GM12878 (cell line): ENCODE results near the gene NMB.
"Not testable (repeated sequence)": the region's sequence is repeated elsewhere in the genome, so short reads cannot be mapped to it uniquely, and the experiment has no call there.

Experiments
- BCL11A ChIP-seq: IDR thresholded peaks from 2 replicates; pipeline ENCODE4 v1.6.1; 2011; ENCODE audit warnings: low read depth, low read length
- EZH2 ChIP-seq: IDR thresholded peaks from 2 replicates; pipeline ENCODE4 v1.6.1; 2012; ENCODE audit warnings: low read depth, mild to moderate bottlenecking, control low read depth, inconsistent platforms, low read length, borderline replicate concordance; ENCODE audit not compliant: control insufficient read depth
- RAD21 ChIP-seq: IDR thresholded peaks from 2 replicates; pipeline ENCODE4 v1.6.1; 2011; ENCODE audit warnings: mild to moderate bottlenecking, low read depth, low read length, moderate library complexity; ENCODE audit not compliant: insufficient read depth
- TF ChIP-seq, protein P1 (sequence below), 3 experiments: IDR thresholded peaks in 2 of 3; conservative IDR thresholded peaks in 1 of 3; 2 replicates each; pipeline ENCODE4 v1.5.1; 2011; ENCODE audit warnings: low read depth in 3 of 3, low read length in 3 of 3, mild to moderate bottlenecking in 3 of 3, control low read depth in 2 of 3, moderate library complexity in 2 of 3, inconsistent platforms in 1 of 3, mixed read lengths in 1 of 3; ENCODE audit not compliant: control insufficient read depth in 2 of 3, insufficient read depth in 1 of 3; ENCODE audit errors: extremely low read depth in 1 of 3

DNA sequence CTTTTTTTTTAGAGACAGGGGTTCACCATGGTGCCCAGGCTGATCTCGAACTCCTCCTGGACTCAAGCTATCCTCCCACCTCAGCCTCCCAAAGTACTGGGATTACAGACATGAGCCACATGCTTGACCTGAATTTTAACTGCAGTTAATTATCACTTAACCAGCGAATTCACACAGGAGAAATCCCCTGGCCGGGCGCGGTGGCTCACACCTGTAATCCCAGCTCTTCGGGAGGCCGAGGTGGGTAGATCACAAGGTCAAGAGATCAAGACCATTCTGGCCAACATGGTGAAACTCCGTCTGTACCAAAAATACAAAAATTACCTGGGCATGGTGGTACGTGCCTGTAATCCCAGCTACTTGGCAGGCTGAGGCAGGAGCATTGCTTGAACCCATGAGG, 16.1 kb downstream of the NMB start:
- TF ChIP-seq EZH2, BCL11A, RAD21: not testable (repeated sequence)
- TF ChIP-seq, protein P1, sequence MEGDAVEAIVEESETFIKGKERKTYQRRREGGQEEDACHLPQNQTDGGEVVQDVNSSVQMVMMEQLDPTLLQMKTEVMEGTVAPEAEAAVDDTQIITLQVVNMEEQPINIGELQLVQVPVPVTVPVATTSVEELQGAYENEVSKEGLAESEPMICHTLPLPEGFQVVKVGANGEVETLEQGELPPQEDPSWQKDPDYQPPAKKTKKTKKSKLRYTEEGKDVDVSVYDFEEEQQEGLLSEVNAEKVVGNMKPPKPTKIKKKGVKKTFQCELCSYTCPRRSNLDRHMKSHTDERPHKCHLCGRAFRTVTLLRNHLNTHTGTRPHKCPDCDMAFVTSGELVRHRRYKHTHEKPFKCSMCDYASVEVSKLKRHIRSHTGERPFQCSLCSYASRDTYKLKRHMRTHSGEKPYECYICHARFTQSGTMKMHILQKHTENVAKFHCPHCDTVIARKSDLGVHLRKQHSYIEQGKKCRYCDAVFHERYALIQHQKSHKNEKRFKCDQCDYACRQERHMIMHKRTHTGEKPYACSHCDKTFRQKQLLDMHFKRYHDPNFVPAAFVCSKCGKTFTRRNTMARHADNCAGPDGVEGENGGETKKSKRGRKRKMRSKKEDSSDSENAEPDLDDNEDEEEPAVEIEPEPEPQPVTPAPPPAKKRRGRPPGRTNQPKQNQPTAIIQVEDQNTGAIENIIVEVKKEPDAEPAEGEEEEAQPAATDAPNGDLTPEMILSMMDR (IDR thresholded peaks at IDR 0.05 in 2 of 3, conservative IDR thresholded peaks at IDR 0.05 in 1 of 3; ENCODE audit: control insufficient read depth in 2 of 3, extremely low read depth in 1 of 3, insufficient read depth in 1 of 3, low read depth in 3 of 3, low read length in 3 of 3) = not testable (repeated sequence)
